Activated gamma-delta T cell treated with Interleukin-2 at 50 U/mL for 16 hours (primary cell): ENCODE data around the gene EPN2.
"Not testable (repeated sequence)": the region's sequence is repeated elsewhere in the genome, so short reads cannot be mapped to it uniquely, and the experiment has no call there.

Source experiments
- DNase-seq: peaks from one replicate; pipeline ENCODE4 v3.0.0-alpha.2; 2020

EPN2 gene

DNA sequence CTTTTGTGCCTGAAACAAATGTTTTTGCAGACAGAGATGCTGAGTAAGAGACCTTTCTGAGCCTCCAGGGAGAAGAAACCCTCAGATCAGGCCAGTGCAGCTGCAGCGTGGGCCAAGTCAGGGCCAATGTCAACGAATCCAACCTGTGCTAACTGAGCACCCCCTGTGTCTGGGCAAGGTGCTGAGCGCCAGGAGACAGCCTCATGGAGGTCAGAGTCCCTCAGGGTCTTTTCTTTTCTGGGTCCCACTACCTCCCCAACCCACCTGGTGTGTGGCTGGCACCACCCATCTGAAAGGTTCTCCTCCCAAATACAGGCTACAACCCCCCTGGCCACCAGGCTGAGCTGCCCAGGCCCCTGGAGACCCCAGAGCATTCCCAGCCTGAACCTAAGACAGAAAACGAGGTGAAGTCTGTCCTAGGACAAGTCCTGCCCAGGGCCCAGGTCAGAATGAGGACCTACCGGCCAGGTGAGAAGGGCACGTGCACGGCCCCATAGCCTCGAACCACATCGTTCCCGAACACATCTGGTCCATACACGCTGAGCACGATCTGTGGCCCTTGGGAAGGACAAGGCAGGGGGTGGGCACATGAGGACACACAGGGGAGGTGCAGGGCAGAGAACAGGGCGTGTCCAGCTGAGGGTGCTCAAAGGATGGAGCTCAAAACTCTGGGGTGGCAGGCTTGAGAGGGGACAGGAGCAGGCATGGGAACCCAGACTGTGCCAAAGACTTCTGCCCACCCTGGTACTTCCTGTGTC, 110.3 kb downstream of the EPN2 start:
- DNase-seq: no peak

- no peak for DNase-seq
Observed at GRCh38 chr17:19348081-19348650, 111.0 kb downstream of the EPN2 start.

GRCh38 chr17:19348806-19349205, 111.6 kb downstream of the EPN2 start:
- DNase-seq: no peak

GRCh38 chr17:19353401-19353800, 116.2 kb downstream of the EPN2 start:
- not testable (repeated sequence) for DNase-seq

DNA sequence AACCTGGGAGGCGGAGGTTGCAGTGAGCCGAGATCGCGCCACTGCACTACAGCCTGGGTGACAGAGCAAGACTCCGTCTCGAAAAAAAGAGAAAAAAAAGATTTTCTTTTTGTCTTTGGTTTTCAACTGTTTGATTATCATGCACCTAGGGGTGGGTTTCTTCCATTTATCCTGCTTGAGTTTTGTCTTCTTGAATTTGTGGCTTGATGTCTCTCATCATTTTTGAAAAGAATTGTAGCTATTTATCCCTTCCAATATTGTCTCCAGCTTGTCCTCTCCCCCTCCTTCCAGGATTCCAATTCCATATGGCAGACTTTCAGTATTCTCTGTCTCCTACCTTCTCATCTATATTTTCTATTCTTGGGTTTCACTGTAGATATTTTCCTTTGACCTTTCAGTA, 117.6 kb downstream of the EPN2 start:
- DNase-seq: no peak

DNA sequence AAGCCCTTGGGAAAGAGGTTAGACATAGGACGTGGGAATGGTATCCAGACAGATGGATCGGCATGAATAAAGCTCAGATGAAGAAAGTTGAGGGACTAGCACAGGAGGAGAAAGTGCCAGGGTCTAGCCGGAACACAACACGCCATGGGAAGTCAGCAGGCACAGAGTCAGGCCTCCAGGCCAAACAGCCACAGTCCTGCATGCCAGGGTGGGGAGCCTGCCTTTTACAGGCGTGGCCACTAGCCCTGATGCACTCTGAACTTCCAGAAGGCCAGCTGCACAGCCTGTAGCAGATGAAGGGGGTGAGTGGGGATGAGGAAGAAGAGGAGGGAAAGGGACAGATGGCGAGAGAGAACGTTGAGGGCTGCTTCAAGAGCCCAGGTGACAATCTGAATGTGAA, 120.2 kb downstream of the EPN2 start:
- DNase-seq: no peak

- no peak for DNase-seq
Observed at GRCh38 chr17:19357761-19358160, 120.6 kb downstream of the EPN2 start.

DNA sequence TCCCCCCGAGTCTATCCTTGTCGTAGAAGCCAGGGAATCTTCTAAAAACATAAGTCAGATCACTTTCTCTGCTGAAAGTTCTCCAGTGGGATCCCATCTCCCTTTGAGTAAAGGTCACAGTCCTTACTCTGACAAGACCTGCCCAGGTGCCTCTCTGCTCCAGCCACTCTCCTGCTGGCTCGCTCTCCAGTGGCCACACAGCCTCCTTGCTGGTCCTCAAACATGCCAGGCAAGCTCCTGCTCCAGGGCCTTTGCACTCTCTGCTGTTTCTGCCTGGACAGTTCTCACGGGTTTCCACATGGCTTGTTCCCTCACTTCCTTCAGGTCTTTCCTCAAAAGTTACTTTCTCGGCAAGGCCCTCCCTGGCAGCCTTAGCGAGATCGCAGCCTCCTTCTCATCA, 122.0 kb downstream of the EPN2 start:
- no peak for DNase-seq

DNA sequence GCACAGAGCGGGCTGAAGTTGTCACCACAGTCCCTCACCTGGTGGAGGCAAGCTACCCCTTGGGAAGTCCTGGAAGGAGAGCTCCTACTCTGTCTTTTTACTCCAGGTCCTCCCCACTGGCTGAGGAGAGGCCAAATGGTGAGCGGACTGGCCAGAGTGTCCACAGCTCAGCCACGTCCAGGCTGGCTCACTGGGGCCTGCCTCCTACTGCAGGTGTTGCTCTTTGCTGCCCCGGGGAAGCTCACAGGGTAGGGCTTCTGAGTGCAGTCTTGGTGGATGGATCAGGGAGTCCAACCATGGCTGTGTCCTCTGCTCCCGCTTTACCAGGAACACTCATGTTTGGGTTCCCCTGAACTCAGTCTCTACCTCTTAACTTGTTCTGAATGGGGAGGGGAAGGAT, 122.7 kb downstream of the EPN2 start:
- no peak for DNase-seq

GRCh38 chr17:19360772-19361171, 123.6 kb downstream of the EPN2 start:
- DNase-seq: no peak

DNA sequence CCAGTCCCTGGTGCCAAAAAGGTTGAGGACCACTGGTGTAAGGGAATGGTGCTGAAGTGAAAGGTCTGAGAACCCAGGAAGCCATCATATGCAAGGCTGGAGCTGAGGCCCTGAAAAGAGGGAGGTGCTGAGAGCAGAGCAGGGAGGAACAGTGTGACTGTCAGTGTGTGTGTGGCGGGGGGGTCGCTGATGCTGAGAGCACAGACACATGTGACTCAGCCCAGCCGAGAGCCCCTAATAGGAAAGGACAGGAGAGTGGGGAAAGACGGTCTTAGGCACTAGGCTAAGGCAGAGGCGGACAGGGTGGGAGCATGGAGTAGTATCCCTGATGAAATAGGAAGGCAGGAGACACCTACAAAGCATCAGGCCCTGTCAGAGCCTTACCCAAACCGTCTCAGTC, 124.2 kb downstream of the EPN2 start:
- DNase-seq: no peak

DNA sequence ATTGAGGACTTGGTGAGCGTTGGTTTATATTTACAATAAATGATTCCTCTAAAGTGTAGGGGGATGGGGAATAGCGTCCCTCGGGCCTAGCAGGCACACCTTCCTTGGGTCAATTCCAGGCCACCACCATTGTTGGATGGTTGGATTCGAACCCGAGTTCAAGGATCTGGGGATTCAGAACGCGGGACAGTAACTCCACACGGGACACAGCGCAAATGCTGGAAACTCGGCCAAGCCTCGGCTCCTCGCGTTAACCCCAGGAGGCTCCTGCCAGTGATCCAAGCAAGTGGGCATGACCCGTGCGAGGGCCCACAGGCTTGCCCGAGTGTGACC, 124.7 kb downstream of the EPN2 start:
- no peak for DNase-seq

DNA sequence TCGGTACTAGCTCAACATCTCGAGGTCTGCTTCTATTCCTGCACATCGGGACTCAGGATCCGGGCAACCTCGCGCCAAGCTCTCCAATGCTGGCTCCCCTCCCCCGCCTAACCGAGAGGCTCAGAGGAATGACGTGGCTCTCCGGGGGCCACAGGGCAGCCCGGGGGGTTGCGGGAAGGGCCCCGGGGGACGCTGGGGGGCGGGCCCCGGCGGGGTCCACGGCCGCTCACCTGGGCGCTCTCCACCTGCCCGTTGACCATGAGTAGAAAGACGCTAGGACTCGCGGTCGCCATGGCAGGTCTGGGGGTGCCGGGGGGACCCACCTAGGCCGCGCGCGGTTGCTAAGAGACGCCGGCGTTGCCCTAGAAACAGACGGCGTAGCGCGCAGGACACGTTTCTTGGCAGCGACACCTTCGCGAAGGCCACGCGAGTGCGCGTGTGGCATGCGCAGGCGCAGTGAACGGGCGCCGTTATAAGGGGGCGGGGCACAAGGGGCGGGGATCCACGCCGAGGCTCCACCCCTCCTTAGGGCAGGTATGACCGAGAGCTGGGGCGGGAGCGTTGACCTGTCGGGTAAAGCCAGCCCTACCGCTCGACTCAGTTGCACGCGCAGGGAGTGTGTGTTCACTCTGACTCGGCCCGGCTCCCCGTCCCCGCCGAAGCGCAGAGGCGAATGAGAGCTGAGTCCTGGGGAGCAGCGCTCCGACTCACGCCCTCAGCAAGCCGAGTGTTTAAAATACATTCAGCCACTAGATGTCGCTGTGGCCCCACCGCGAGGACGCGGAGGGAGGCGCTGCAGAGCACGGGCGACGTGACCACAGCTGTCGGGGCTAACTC, 125.3 kb downstream of the EPN2 start, which contains the start of gene B9D1:
Gene B9D1, minus strand, starts transcription at position 447 of the 837 bp plus-strand sequence. Its CDS starts 154 bp downstream, at position 293.
- peak; percentile 92 for DNase-seq

DNA sequence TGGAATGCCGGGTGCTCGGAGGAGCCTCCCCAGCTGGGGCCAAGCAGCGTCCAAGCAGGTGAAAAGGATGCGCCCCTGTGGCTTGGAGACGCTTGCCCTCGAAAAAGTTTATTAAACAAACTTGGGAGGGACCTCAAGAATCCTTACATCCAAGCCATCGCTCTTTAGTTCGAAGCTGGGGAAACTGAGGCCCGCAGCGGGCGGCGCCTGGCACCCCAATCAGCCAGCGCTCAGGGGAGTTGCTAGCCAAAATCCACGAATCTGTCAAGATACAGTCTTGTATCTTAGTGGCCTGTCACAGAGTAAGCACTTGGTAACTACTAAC, 125.9 kb downstream of the EPN2 start:
- no peak for DNase-seq

DNA sequence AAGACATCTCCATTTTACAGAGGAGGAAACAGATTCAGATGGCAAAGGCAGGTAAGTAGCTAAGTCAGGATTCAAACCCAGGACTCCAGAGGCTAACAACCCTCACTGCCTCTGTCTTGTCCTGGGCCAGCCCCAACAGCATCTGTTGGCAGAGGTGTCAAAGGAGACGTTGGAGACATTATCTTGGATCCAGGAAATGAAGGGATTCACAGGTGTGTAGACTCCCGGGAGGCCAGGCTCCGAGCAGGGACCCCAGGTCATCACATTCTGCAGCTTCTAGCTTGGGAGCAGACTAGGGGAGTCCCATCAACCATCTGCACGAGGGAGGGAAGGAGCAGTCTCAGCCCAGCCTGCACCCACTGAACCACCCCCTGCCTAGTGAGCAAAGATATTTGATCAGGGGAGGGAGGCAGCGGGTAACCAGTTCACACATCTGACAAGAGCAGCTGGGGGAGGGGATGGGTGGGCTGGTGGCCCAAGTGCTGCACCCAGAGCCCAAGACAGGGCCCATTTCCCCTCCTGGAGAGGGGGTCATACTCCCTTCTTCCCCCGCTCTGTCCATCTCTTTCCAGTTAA, 126.4 kb downstream of the EPN2 start:
- DNase-seq: no peak

GRCh38 chr17:19364699-19365498, 127.7 kb downstream of the EPN2 start:
- no peak for DNase-seq

GRCh38 chr17:19365499-19365817, 128.3 kb downstream of the EPN2 start:
- DNase-seq: no peak

GRCh38 chr17:19365833-19366636, 128.9 kb downstream of the EPN2 start:
- DNase-seq: no peak

DNA sequence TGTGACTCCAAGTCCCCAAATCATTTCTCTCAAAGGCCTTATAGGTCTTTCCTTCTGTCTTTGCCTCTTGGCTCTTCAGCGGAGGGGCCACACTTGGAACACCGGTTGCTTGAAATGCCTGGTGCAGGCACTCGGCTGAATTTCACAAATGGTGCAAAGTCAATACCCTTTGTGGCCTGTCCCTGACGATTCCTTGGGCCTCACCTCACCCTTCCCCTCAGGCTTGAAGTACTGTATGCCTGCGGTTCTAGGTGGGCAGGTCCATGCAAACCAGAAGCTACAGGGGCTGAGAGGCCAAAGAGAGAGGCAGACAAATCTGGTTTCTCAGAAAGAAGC, 129.4 kb downstream of the EPN2 start:
- DNase-seq: no peak

- DNase-seq: no peak
Observed at GRCh38 chr17:19368229-19368628, 131.1 kb downstream of the EPN2 start.

DNA sequence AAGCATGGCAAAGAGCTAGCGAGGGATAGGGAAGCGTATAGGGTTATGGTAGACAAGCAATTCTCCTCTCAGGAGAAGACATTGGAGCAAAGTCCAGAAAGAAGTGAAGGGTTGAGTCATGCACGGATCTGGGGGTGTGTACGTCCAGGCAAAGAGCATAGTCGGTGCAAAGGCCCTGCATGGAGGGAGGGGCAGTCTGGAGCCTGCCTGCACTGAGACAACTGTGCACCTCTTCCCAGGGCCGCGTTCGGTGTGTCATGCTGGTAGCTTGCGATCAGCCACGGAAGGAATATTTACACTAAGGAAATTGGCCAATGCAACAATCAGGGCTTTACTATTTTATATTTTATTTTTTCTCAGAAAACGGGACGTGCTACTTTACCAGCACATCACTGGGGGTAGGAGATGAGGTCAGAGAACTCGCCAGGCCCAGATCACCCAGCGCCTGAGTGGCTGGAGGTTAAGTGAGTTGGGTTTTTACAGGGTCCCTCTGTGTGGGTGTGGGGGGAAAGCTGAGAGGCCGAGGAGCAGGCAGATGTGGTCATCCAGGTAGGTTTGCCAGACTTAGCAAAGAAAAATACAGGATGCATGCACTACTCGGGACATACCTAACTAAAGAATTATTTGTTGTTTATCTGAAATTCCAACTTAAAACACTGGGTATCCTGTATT, 132.1 kb downstream of the EPN2 start:
- DNase-seq: no peak
